Measurements from ENCODE around the gene CACNB2.

GRCh38 chr10:18282094-18282493 lies 141.9 kb downstream of the CACNB2 start:
- TF ChIP-seq CTCF (conservative IDR thresholded peaks at IDR 0.05 in 1 of 2, IDR thresholded peaks at IDR 0.05 in 1 of 2; ENCODE audit: extremely low read depth in 1 of 2, insufficient read depth in 1 of 2, low read depth in 1 of 2, low read length in 2 of 2) (no peak), EZH2 (IDR thresholded peaks at IDR 0.05; ENCODE audit: borderline replicate concordance, low read length) (no peak)
